H7 (cell line): ENCODE results near the gene FAM83G. TPM values are rescaled to one million over a fixed set of nuclear protein-coding genes. Genes with fewer than 3 reads are reported as not detected.
"Not testable (repeated sequence)": the region's sequence is repeated elsewhere in the genome, so short reads cannot be mapped to it uniquely, and the experiment has no call there.

Source experiments
- DNase-seq: peaks from one replicate; pipeline ENCODE4 v3.0.0; 2012
- H3K27me3 ChIP-seq: 2 replicates; pipeline ENCODE4 v1.6.0; 2011; ENCODE audit warnings: mild to moderate bottlenecking, low read length; ENCODE audit not compliant: control insufficient read depth, insufficient read depth
- H3K36me3 ChIP-seq: replicated peaks from 2 replicates; pipeline ENCODE4 v1.5.1; 2011; ENCODE audit warnings: low read length; ENCODE audit not compliant: control insufficient read depth, insufficient read depth
- H3K4me3 ChIP-seq: 2 replicates; pipeline ENCODE4 v1.5.1; 2011; ENCODE audit warnings: low read depth, mild to moderate bottlenecking, control low read depth, low read length, moderate library complexity; ENCODE audit not compliant: insufficient read depth
- total RNA-seq: library from RNA; depleted of rRNA; stranded (reverse); fragments of >200 nt; shearing (Covaris generic); gene quantifications from 2 replicates; pipeline ENCODE4 v1.2.3, GENCODE V29; 2014

Gene FAM83G
- total RNA-seq, 1 experiment from 2014 or later: 40.6 TPM

GRCh38 chr17:18964550-18964949, 40.0 kb downstream of the FAM83G start:
- no peak overlapping the region for H3K4me3 ChIP-seq
- H3K36me3 ChIP-seq: no peaks in the 10 kb centered on the region
- DNase-seq: peak; percentile 42
- H3K27me3 ChIP-seq: no peaks in the 10 kb centered on the region

- DNase-seq: peak; percentile 33
- H3K27me3 ChIP-seq: no peaks in the 10 kb centered on the region
- H3K36me3 ChIP-seq: no peaks in the 10 kb centered on the region
- H3K4me3 ChIP-seq: no peak overlapping the region
These were observed 40.6 kb downstream of the FAM83G start for GRCh38 chr17:18964018-18964351.

GRCh38 chr17:18963126-18964017, 41.2 kb downstream of the FAM83G start:
- DNase-seq: peak; percentile 52
- Histone ChIP-seq H3K27me3 (no peaks in the 10 kb centered on the region), H3K36me3 (no peaks in the 10 kb centered on the region), H3K4me3 (no peak overlapping the region)

GRCh38 chr17:18962494-18962815, 42.1 kb downstream of the FAM83G start:
- Histone ChIP-seq H3K4me3 (no peak overlapping the region), H3K27me3 (no peaks in the 10 kb centered on the region), H3K36me3 (no peaks in the 10 kb centered on the region)
- peak; percentile 32 for DNase-seq

GRCh38 chr17:18961634-18962493, 42.7 kb downstream of the FAM83G start:
- Histone ChIP-seq H3K36me3 (no peaks in the 10 kb centered on the region), H3K27me3 (no peaks in the 10 kb centered on the region), H3K4me3 (no peak overlapping the region)
- peak; percentile 43 for DNase-seq

- Histone ChIP-seq H3K36me3 (no peaks in the 10 kb centered on the region), H3K27me3 (no peaks in the 10 kb centered on the region), H3K4me3 (no peak overlapping the region)
- peak; percentile 96 for DNase-seq
These were observed 43.6 kb downstream of the FAM83G start for GRCh38 chr17:18960803-18961511.

GRCh38 chr17:18960241-18960665, 44.3 kb downstream of the FAM83G start:
- DNase-seq: no peak
- Histone ChIP-seq H3K36me3 (no peaks in the 10 kb centered on the region), H3K4me3 (no peak overlapping the region), H3K27me3 (no peaks in the 10 kb centered on the region)

GRCh38 chr17:18959845-18960240, 44.7 kb downstream of the FAM83G start:
- peak; percentile 26 for DNase-seq
- Histone ChIP-seq H3K36me3 (no peaks in the 10 kb centered on the region), H3K4me3 (no peak overlapping the region)

GRCh38 chr17:18959071-18959844, 45.3 kb downstream of the FAM83G start:
- no peaks in the 10 kb centered on the region for H3K36me3 ChIP-seq
- no peaks in the 10 kb centered on the region for H3K27me3 ChIP-seq
- no peak overlapping the region for H3K4me3 ChIP-seq
- peak; percentile 45 for DNase-seq

More at GRCh38 chr17:18959845-18960240, 44.7 kb downstream of the FAM83G start:
- no peaks in the 10 kb centered on the region for H3K27me3 ChIP-seq

- peak; percentile 19 for DNase-seq
- H3K27me3 ChIP-seq: no peaks in the 10 kb centered on the region
- H3K4me3 ChIP-seq: no peak overlapping the region
- H3K36me3 ChIP-seq: no peaks in the 10 kb centered on the region
These were observed 46.0 kb downstream of the FAM83G start for GRCh38 chr17:18958611-18959010.

- H3K36me3 ChIP-seq: no peaks in the 10 kb centered on the region
- H3K27me3 ChIP-seq: no peaks in the 10 kb centered on the region
- no peak for DNase-seq
- H3K4me3 ChIP-seq: no peak overlapping the region
These were observed 46.7 kb downstream of the FAM83G start for GRCh38 chr17:18957831-18958230.

GRCh38 chr17:18956581-18956980, 48.0 kb downstream of the FAM83G start:
- no peaks in the 10 kb centered on the region for H3K36me3 ChIP-seq
- H3K4me3 ChIP-seq: no peak overlapping the region
- no peak for DNase-seq
- no peaks in the 10 kb centered on the region for H3K27me3 ChIP-seq

GRCh38 chr17:18956021-18956420, 48.5 kb downstream of the FAM83G start:
- H3K27me3 ChIP-seq, H3K4me3 ChIP-seq, DNase-seq, H3K36me3 ChIP-seq: not testable (repeated sequence)

- peak; percentile 21 for DNase-seq
- Histone ChIP-seq H3K4me3 (no peak overlapping the region), H3K36me3 (no peaks in the 10 kb centered on the region), H3K27me3 (no peaks in the 10 kb centered on the region)
These were observed 49.6 kb downstream of the FAM83G start for GRCh38 chr17:18955009-18955408.
